Measurements from ENCODE around the gene RUFY3. TPM values are rescaled to one million over a fixed set of nuclear protein-coding genes. Genes with fewer than 3 reads are reported as not detected.

The RUFY3 gene
- total and polyA plus RNA-seq, 2 of the 13 experiments (the other 11 are each of a cell fraction or from before 2014, with no cell fraction given), result 17.9 to 25.3 TPM

GRCh38 chr4:70849291-70849690, 127.5 kb downstream of the RUFY3 start:
- Histone ChIP-seq H3K27ac (ENCODE audit: extremely low read length, insufficient read depth, low read length) (no peak overlapping the region), H4K20me1 (ENCODE audit: insufficient read depth, low read length) (no peaks in the 10 kb centered on the region), H2AFZ (ENCODE audit: low read length) (no peak overlapping the region), H3K9ac (ENCODE audit: insufficient read depth, low read depth, low read length) (no peak overlapping the region), H3K4me2 (ENCODE audit: low read depth, low read length) (no peak overlapping the region), H3K9me3 (ENCODE audit: low read length) (no peaks in the 10 kb centered on the region), H3K4me1 (ENCODE audit: insufficient read depth, low read length) (no peaks in the 10 kb centered on the region), H3K27me3 (ENCODE audit: control insufficient read depth in 1 of 2, insufficient read depth in 2 of 2, low read length in 2 of 2) (no peaks in the 10 kb centered on the region; a peak in 2 of 5 replicates), H3K36me3 (replicated peaks in 1 of 2; ENCODE audit: control insufficient read depth in 1 of 2, insufficient read depth in 2 of 2, low read length in 2 of 2) (no peaks in the 10 kb centered on the region), H3K79me2 (ENCODE audit: insufficient read depth, low read length) (no peaks in the 10 kb centered on the region), H3K4me3 (replicated peaks in 1 of 3; ENCODE audit: insufficient read depth in 1 of 3, low read depth in 2 of 3, low read length in 3 of 3) (no peak overlapping the region)
- no TSS peak for BruUV-seq (replicated peaks)
- in situ Hi-C loops (cut with HindIII; ENCODE audit: extremely low pct_ligation_motif_present, low pct_unique_long_range_greater_than_20kb), result loop anchor here (10.0 kb wide), 1 partner anchor 146 kb away; the partner anchor contains the start of gene DCK
- ChIA-PET CTCF (ENCODE audit: low intra/inter-chr PET ratio, low total read pairs) (no interaction called here), POLR2A (no interaction called here)
- ATAC-seq, result no peak
- no peak for TF ChIP-seq SMYD3 (CRISPR knock-in tag; IDR thresholded peaks at IDR 0.05)
- TF ChIP-seq, protein P1, sequence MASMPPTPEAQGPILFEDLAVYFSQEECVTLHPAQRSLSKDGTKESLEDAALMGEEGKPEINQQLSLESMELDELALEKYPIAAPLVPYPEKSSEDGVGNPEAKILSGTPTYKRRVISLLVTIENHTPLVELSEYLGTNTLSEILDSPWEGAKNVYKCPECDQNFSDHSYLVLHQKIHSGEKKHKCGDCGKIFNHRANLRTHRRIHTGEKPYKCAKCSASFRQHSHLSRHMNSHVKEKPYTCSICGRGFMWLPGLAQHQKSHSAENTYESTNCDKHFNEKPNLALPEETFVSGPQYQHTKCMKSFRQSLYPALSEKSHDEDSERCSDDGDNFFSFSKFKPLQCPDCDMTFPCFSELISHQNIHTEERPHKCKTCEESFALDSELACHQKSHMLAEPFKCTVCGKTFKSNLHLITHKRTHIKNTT (CRISPR knock-in tag; IDR thresholded peaks at IDR 0.05), result no peak
- TF ChIP-seq ZNF720 (CRISPR knock-in tag; IDR thresholded peaks at IDR 0.05), result no peak
- TF ChIP-seq CENPX (CRISPR knock-in tag; IDR thresholded peaks at IDR 0.05), result no peak
- no peak for TF ChIP-seq MTF1 (CRISPR knock-in tag; IDR thresholded peaks at IDR 0.05)
- TF ChIP-seq FOXA3 (CRISPR knock-in tag; IDR thresholded peaks at IDR 0.05), result no peak
- no peak for TF ChIP-seq HNRNPK (IDR thresholded peaks at IDR 0.05; ENCODE audit: low read depth, low read length, poor library complexity, severe bottlenecking)
- TF ChIP-seq NR2C2 (CRISPR knock-in tag; IDR thresholded peaks at IDR 0.05; ENCODE audit: borderline replicate concordance), result no peak
- TF ChIP-seq ZNF382 (CRISPR knock-in tag; IDR thresholded peaks at IDR 0.05; ENCODE audit: borderline replicate concordance), result no peak
- TF ChIP-seq, protein P2, sequence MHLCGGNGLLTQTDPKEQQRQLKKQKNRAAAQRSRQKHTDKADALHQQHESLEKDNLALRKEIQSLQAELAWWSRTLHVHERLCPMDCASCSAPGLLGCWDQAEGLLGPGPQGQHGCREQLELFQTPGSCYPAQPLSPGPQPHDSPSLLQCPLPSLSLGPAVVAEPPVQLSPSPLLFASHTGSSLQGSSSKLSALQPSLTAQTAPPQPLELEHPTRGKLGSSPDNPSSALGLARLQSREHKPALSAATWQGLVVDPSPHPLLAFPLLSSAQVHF (CRISPR knock-in tag; IDR thresholded peaks at IDR 0.05), result no peak
- no peak for TF ChIP-seq NFE2L1 (CRISPR knock-in tag; IDR thresholded peaks at IDR 0.05; ENCODE audit: borderline replicate concordance)
- TF ChIP-seq, protein P3, sequence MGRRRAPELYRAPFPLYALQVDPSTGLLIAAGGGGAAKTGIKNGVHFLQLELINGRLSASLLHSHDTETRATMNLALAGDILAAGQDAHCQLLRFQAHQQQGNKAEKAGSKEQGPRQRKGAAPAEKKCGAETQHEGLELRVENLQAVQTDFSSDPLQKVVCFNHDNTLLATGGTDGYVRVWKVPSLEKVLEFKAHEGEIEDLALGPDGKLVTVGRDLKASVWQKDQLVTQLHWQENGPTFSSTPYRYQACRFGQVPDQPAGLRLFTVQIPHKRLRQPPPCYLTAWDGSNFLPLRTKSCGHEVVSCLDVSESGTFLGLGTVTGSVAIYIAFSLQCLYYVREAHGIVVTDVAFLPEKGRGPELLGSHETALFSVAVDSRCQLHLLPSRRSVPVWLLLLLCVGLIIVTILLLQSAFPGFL (CRISPR knock-in tag; IDR thresholded peaks at IDR 0.05), result no peak
- DNase-seq (ENCODE audit: low spot score), result no peak
- intact Hi-C loops (cut with micrococcal nuclease; ENCODE audit: unreplicated experiment), result no loop called here
- 63% methylated on average over 5 of the region's 5 CpGs for WGBS (ENCODE audit: low lambda C conversion rate)
- no peak for FAIRE-seq
